HG03108 (cell line): ENCODE results near the gene CLEC18C.
"Not testable (repeated sequence)": the region's sequence is repeated elsewhere in the genome, so short reads cannot be mapped to it uniquely, and the experiment has no call there.

ENCODE experiments used
- ATAC-seq: cut with Tn5 transposase; IDR thresholded peaks from one replicate; pipeline ENCODE4 v1.9.1; 2021; ENCODE audit warnings: moderate library complexity; ENCODE audit not compliant: unreplicated experiment

CLEC18C gene

GRCh38 chr16:70159355-70160348 lies 13.9 kb upstream of the CLEC18C start:
- no peak for ATAC-seq

GRCh38 chr16:70160388-70160787 lies 13.2 kb upstream of the CLEC18C start:
- no peak for ATAC-seq

GRCh38 chr16:70160821-70161220 lies 12.8 kb upstream of the CLEC18C start:
- no peak for ATAC-seq

- no peak for ATAC-seq
These were observed 12.2 kb upstream of the CLEC18C start for GRCh38 chr16:70161350-70161749.

- ATAC-seq: no peak
These were observed 11.5 kb upstream of the CLEC18C start for GRCh38 chr16:70162041-70162451.

GRCh38 chr16:70163596-70163995 lies 10.0 kb upstream of the CLEC18C start:
- ATAC-seq: no peak

GRCh38 chr16:70166688-70167087 lies 6.9 kb upstream of the CLEC18C start:
- ATAC-seq: not testable (repeated sequence)

- ATAC-seq: not testable (repeated sequence)
These were observed 329 bp downstream of the CLEC18C start for GRCh38 chr16:70173916-70174315.

- not testable (repeated sequence) for ATAC-seq
These were observed 873 bp downstream of the CLEC18C start for GRCh38 chr16:70174387-70174932.

- not testable (repeated sequence) for ATAC-seq
These were observed 14.4 kb downstream of the CLEC18C start for GRCh38 chr16:70187858-70188607.

- ATAC-seq: not testable (repeated sequence)
These were observed 15.0 kb downstream of the CLEC18C start for GRCh38 chr16:70188608-70188915.

GRCh38 chr16:70190574-70190973 lies 17.0 kb downstream of the CLEC18C start:
- ATAC-seq: not testable (repeated sequence)

GRCh38 chr16:70196683-70197300 lies 23.2 kb downstream of the CLEC18C start:
- not testable (repeated sequence) for ATAC-seq

GRCh38 chr16:70197611-70198010 lies 24.0 kb downstream of the CLEC18C start:
- ATAC-seq: not testable (repeated sequence)

GRCh38 chr16:70198230-70198629 lies 24.6 kb downstream of the CLEC18C start:
- not testable (repeated sequence) for ATAC-seq

- not testable (repeated sequence) for ATAC-seq
These were observed 25.1 kb downstream of the CLEC18C start for GRCh38 chr16:70198666-70199065.

GRCh38 chr16:70199170-70199569 lies 25.6 kb downstream of the CLEC18C start:
- not testable (repeated sequence) for ATAC-seq

GRCh38 chr16:70200063-70200462 lies 26.5 kb downstream of the CLEC18C start:
- not testable (repeated sequence) for ATAC-seq

GRCh38 chr16:70203508-70203907 lies 29.9 kb downstream of the CLEC18C start:
- not testable (repeated sequence) for ATAC-seq

GRCh38 chr16:70204010-70204409 lies 30.4 kb downstream of the CLEC18C start:
- not testable (repeated sequence) for ATAC-seq
